ENCODE measurements around the gene LPIN3. TPM values are rescaled to one million over a fixed set of nuclear protein-coding genes. Genes with fewer than 3 reads are reported as not detected.

Gene LPIN3
- total RNA-seq, 1 experiment from 2014 or later = 4.5 TPM

- Histone ChIP-seq H3K36me3 (replicated peaks; ENCODE audit: control insufficient read depth, insufficient read depth, low read length) (no peaks in the 10 kb centered on the region), H3K4me3 (ENCODE audit: insufficient read depth, low read depth, low read length) (no peak overlapping the region), H3K27me3 (ENCODE audit: control insufficient read depth, insufficient read depth, low read length) (no peaks in the 10 kb centered on the region; the same call in 1 of the 2 replicates)
- DNase-seq = no peak
These were observed 36.7 kb downstream of the LPIN3 start for GRCh38 chr20:41377275-41377674.

GRCh38 chr20:41379551-41379950 is 38.9 kb downstream of the LPIN3 start:
- H3K4me3 ChIP-seq (ENCODE audit: insufficient read depth, low read depth, low read length) = no peak overlapping the region
- no peaks in the 10 kb centered on the region; the same call in 1 of the 2 replicates for H3K27me3 ChIP-seq (ENCODE audit: control insufficient read depth, insufficient read depth, low read length)
- H3K36me3 ChIP-seq (replicated peaks; ENCODE audit: control insufficient read depth, insufficient read depth, low read length) = no peaks in the 10 kb centered on the region
- DNase-seq = no peak

- no peaks in the 10 kb centered on the region; the same call in 1 of the 2 replicates for H3K27me3 ChIP-seq (ENCODE audit: control insufficient read depth, insufficient read depth, low read length)
- H3K36me3 ChIP-seq (replicated peaks; ENCODE audit: control insufficient read depth, insufficient read depth, low read length) = no peaks in the 10 kb centered on the region
- peak; percentile 69 for DNase-seq
- H3K4me3 ChIP-seq (ENCODE audit: insufficient read depth, low read depth, low read length) = no peak overlapping the region
These were observed 40.1 kb downstream of the LPIN3 start for GRCh38 chr20:41380551-41381193.

- DNase-seq = no peak
- Histone ChIP-seq H3K27me3 (ENCODE audit: control insufficient read depth, insufficient read depth, low read length) (no peaks in the 10 kb centered on the region), H3K4me3 (ENCODE audit: insufficient read depth, low read depth, low read length) (no peak overlapping the region), H3K36me3 (replicated peaks; ENCODE audit: control insufficient read depth, insufficient read depth, low read length) (no peaks in the 10 kb centered on the region)
These were observed 42.2 kb downstream of the LPIN3 start for GRCh38 chr20:41382791-41383305.

- no peaks in the 10 kb centered on the region for H3K36me3 ChIP-seq (replicated peaks; ENCODE audit: control insufficient read depth, insufficient read depth, low read length)
- H3K27me3 ChIP-seq (ENCODE audit: control insufficient read depth, insufficient read depth, low read length) = no peaks in the 10 kb centered on the region
- H3K4me3 ChIP-seq (ENCODE audit: insufficient read depth, low read depth, low read length) = no peak overlapping the region
- no peak for DNase-seq
These were observed 46.1 kb downstream of the LPIN3 start for GRCh38 chr20:41386502-41387427.

- Histone ChIP-seq H3K36me3 (replicated peaks; ENCODE audit: control insufficient read depth, insufficient read depth, low read length) (no peaks in the 10 kb centered on the region), H3K4me3 (ENCODE audit: insufficient read depth, low read depth, low read length) (no peak overlapping the region), H3K27me3 (ENCODE audit: control insufficient read depth, insufficient read depth, low read length) (no peaks in the 10 kb centered on the region)
- DNase-seq = peak; percentile 86
These were observed 46.8 kb downstream of the LPIN3 start for GRCh38 chr20:41387444-41387851.

GRCh38 chr20:41390889-41391288 is 50.3 kb downstream of the LPIN3 start:
- DNase-seq = no peak
- Histone ChIP-seq H3K4me3 (ENCODE audit: insufficient read depth, low read depth, low read length) (no peak overlapping the region), H3K27me3 (ENCODE audit: control insufficient read depth, insufficient read depth, low read length) (no peaks in the 10 kb centered on the region), H3K36me3 (replicated peaks; ENCODE audit: control insufficient read depth, insufficient read depth, low read length) (no peaks in the 10 kb centered on the region)

GRCh38 chr20:41391587-41392001 is 51.0 kb downstream of the LPIN3 start:
- Histone ChIP-seq H3K36me3 (replicated peaks; ENCODE audit: control insufficient read depth, insufficient read depth, low read length) (no peaks in the 10 kb centered on the region), H3K27me3 (ENCODE audit: control insufficient read depth, insufficient read depth, low read length) (no peaks in the 10 kb centered on the region), H3K4me3 (ENCODE audit: insufficient read depth, low read depth, low read length) (no peak overlapping the region)
- no peak for DNase-seq

GRCh38 chr20:41392295-41392694 is 51.7 kb downstream of the LPIN3 start:
- no peak for DNase-seq
- H3K4me3 ChIP-seq (ENCODE audit: insufficient read depth, low read depth, low read length) = no peak overlapping the region

GRCh38 chr20:41392871-41393704 is 52.5 kb downstream of the LPIN3 start:
- Histone ChIP-seq H3K4me3 (ENCODE audit: insufficient read depth, low read depth, low read length) (no peak overlapping the region), H3K27me3 (ENCODE audit: control insufficient read depth, insufficient read depth, low read length) (no peaks in the 10 kb centered on the region), H3K36me3 (replicated peaks; ENCODE audit: control insufficient read depth, insufficient read depth, low read length) (no peaks in the 10 kb centered on the region)
- no peak for DNase-seq

More at GRCh38 chr20:41392295-41392694, 51.7 kb downstream of the LPIN3 start:
- no peaks in the 10 kb centered on the region for H3K36me3 ChIP-seq (replicated peaks; ENCODE audit: control insufficient read depth, insufficient read depth, low read length)
- H3K27me3 ChIP-seq (ENCODE audit: control insufficient read depth, insufficient read depth, low read length) = no peaks in the 10 kb centered on the region

GRCh38 chr20:41393705-41394066 is 53.1 kb downstream of the LPIN3 start:
- Histone ChIP-seq H3K36me3 (replicated peaks; ENCODE audit: control insufficient read depth, insufficient read depth, low read length) (no peaks in the 10 kb centered on the region), H3K4me3 (ENCODE audit: insufficient read depth, low read depth, low read length) (no peak overlapping the region), H3K27me3 (ENCODE audit: control insufficient read depth, insufficient read depth, low read length) (no peaks in the 10 kb centered on the region)
- no peak for DNase-seq

GRCh38 chr20:41394081-41394480 is 53.5 kb downstream of the LPIN3 start:
- DNase-seq = no peak
- no peaks in the 10 kb centered on the region for H3K27me3 ChIP-seq (ENCODE audit: control insufficient read depth, insufficient read depth, low read length)
- no peaks in the 10 kb centered on the region for H3K36me3 ChIP-seq (replicated peaks; ENCODE audit: control insufficient read depth, insufficient read depth, low read length)
- H3K4me3 ChIP-seq (ENCODE audit: insufficient read depth, low read depth, low read length) = no peak overlapping the region

GRCh38 chr20:41394931-41395666 is 54.5 kb downstream of the LPIN3 start:
- no peak for DNase-seq

More at GRCh38 chr20:41394931-41395666, 54.5 kb downstream of the LPIN3 start:
- H3K4me3 ChIP-seq (ENCODE audit: insufficient read depth, low read depth, low read length) = no peak overlapping the region
- no peaks in the 10 kb centered on the region for H3K27me3 ChIP-seq (ENCODE audit: control insufficient read depth, insufficient read depth, low read length)
- no peaks in the 10 kb centered on the region for H3K36me3 ChIP-seq (replicated peaks; ENCODE audit: control insufficient read depth, insufficient read depth, low read length)

Data from H7 (cell line).